Stimulated activated effector memory CD8-positive, alpha-beta T cell treated with anti-CD3 and anti-CD28 coated beads, Interleukin-12 subunit alpha, Interleukin-12 subunit beta, amount 100 ng/mL, for 72 hours (primary cell): Measurements from ENCODE around the gene GNA12.

Source experiments
- ATAC-seq: fragments of 150-1000 bp; cut with Tn5 transposase; 2 replicates; pipeline ENCODE4 v1.10.0; 2021
- DNase-seq, 2 donors: peaks; one replicate each; pipeline ENCODE4 v3.0.0; 2021 to 2022; ENCODE audit warnings: low spot score in 2 of 2
- H3K27ac Mint-ChIP-seq: one replicate; pipeline ENCODE4 v1.8.0; 2022; ENCODE audit warnings: mild to moderate bottlenecking, mixed read lengths
- H3K36me3 Mint-ChIP-seq: one replicate; pipeline ENCODE4 v1.8.0; 2022; ENCODE audit warnings: mild to moderate bottlenecking, mixed read lengths
- H3K4me1 Mint-ChIP-seq: one replicate; pipeline ENCODE4 v1.8.0; 2022; ENCODE audit warnings: mixed read lengths
- H3K4me3 Mint-ChIP-seq: one replicate; pipeline ENCODE4 v1.8.0; 2022; ENCODE audit warnings: mild to moderate bottlenecking, mixed read lengths
- H3K9me3 Mint-ChIP-seq: one replicate; pipeline ENCODE4 v1.8.0; 2022; ENCODE audit warnings: mixed read lengths

GNA12 gene

DNA sequence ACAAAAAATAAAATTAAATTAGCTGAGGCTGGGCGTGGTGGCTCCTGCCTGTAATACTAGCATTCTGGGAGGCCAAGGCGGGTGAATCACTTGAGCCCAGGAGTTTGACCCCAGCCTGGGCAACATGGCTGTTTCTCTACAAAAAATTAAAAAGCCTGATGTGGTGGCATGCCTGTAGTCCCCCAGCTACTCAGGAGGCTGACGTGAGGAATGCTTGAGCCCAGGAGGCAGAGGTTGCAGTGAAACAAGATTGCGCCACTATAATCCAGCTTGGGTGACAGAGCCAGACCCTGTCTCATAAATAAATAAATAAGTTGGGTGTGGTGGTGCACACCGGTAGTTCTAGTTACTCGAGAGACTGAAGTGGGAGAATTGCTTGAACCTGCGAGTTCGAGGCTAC, 65.1 kb downstream of the GNA12 start:
- ATAC-seq (no peak), DNase-seq (no peak)
- no peaks in the 10 kb centered on the region for H3K36me3 Mint-ChIP-seq
- H3K4me1 Mint-ChIP-seq: peaks cover 20% of the 10 kb centered on the region
- no peak overlapping the region for H3K27ac Mint-ChIP-seq
- no peak overlapping the region for H3K4me3 Mint-ChIP-seq
- H3K9me3 Mint-ChIP-seq: no peaks in the 10 kb centered on the region

DNA sequence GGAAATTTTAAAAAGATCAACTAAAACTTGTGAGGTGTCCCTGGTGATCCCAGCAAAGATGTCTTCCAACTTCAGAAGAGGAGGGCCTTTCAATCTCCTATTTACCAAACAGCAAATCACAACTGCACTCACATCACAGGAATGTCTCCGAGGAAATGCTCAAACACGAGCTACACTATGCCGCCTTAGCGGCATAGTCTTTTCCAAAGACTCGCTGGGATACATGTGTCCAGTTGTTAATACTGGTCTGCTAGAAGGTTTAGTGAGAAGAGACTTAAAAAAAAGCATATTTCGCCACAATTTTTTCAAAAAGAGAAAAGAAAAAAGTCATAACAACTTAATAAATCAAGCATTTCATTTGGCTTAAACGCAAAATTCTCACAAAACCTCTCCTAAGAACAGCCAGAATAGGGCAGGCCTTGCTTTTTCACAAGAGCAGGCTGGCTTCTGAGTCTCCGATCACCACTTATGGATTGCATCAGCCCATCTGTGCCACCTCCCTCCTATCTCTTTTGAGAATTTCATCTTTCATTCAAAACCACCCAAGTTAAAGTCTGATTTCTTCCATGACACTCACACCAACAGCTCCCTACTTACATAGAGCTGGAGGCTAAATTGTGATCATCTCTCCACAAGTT, 66.1 kb downstream of the GNA12 start:
- no peak for ATAC-seq
- H3K27ac Mint-ChIP-seq: peak overlapping the region; percentile 34
- no peak overlapping the region for H3K4me3 Mint-ChIP-seq

DNA sequence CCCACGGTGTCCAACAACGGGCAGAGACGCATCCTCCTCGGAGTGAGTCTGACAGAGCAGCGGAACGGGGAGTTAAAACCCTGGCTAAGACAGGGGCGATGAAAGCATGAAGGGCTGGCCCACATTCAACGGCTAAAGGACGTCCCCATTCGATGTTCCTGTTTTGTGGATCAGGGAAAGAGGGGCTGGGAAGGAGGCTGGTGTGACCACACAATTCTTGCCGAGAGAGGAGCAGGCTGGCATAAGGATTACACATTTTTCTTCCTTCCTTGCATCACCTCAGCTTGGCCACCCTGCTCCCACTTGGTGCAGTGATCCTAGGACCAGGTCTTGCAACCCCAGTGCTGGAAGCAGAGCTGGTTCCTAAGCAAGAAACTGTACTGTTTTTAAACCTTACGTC, 67.7 kb downstream of the GNA12 start:
- peaks cover 24% of the 10 kb centered on the region for H3K4me1 Mint-ChIP-seq
- H3K4me3 Mint-ChIP-seq: no peak overlapping the region
- no peaks in the 10 kb centered on the region for H3K9me3 Mint-ChIP-seq
- no peaks in the 10 kb centered on the region for H3K36me3 Mint-ChIP-seq
- ATAC-seq (no peak), DNase-seq (no peak)
- H3K27ac Mint-ChIP-seq: peak overlapping the region; percentile 52

More for the DNA sequence above, 66.1 kb downstream of the GNA12 start:
- H3K4me1 Mint-ChIP-seq: peaks cover 22% of the 10 kb centered on the region
- no peaks in the 10 kb centered on the region for H3K9me3 Mint-ChIP-seq
- H3K36me3 Mint-ChIP-seq: no peaks in the 10 kb centered on the region
- no peak for DNase-seq

DNA sequence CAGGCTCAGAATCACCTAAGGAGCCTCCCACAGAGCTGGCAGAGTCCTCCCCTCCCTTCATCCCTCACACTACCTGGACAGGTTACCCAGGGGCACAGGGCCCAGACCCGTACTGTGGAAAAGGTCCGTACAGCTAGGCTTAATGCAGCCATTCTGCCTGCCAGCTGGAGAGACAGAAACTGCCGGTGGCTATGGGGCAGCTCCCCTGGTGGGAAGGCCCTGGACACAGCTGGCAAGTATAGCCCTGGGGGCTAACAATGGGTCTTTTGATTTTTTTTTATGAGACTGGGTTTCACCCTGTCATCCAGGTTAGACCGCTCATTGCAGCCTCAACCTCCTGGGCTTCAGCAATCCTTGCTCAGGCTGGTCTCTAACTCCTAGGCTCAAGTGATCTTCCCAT, 68.3 kb downstream of the GNA12 start:
- peak overlapping the region; percentile 52 for H3K27ac Mint-ChIP-seq
- no peak overlapping the region for H3K4me3 Mint-ChIP-seq

DNA sequence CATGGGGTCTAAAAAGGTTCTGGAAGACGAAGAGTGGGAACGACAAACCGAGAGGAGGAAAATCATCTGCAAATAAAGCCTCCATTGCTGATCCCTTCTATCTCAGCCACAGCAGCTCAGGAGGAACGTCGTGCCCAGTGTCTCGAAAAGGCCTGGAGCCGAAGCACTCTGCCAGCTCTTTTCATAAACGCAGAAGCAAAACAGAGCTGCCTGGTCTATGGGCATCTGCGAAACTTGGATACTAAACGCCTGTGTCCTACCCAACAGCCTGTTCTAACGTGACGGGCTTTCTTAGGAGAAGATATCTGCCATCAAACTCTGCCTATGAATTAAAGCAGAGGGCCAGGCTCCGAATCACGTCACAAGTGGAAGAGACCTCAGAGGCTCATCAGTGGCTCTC, 68.7 kb downstream of the GNA12 start:
- Mint-ChIP-seq H3K27ac (no peak overlapping the region), H3K4me3 (no peak overlapping the region), H3K9me3 (no peaks in the 10 kb centered on the region), H3K36me3 (no peaks in the 10 kb centered on the region), H3K4me1 (peaks cover 27% of the 10 kb centered on the region)
- ATAC-seq (no peak), DNase-seq (no peak)

More for the DNA sequence above, 68.3 kb downstream of the GNA12 start:
- DNase-seq (no peak), ATAC-seq (no peak)
- no peaks in the 10 kb centered on the region for H3K9me3 Mint-ChIP-seq
- no peaks in the 10 kb centered on the region for H3K36me3 Mint-ChIP-seq
- peaks cover 24% of the 10 kb centered on the region for H3K4me1 Mint-ChIP-seq

DNA sequence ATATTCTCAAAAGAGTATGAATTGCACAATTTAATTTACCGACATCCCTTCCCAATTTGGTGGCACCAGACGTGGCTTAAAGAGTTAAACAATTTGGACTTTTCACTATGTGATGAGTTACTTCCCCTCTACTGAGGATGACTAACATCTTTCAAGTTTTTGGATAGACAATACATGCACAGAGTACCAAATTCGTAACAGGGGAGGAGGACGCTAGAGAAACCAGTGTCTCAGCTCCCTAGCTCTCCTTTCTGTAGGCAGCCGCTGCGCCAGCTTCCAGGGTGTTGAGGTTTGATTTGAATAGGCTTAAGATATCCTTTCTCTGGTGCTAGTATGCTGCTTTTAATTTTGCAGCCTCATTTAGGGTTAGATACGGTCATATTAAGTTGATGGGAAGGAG, 69.2 kb downstream of the GNA12 start:
- ATAC-seq: no peak
- no peak overlapping the region for H3K27ac Mint-ChIP-seq
- no peak overlapping the region for H3K4me3 Mint-ChIP-seq

DNA sequence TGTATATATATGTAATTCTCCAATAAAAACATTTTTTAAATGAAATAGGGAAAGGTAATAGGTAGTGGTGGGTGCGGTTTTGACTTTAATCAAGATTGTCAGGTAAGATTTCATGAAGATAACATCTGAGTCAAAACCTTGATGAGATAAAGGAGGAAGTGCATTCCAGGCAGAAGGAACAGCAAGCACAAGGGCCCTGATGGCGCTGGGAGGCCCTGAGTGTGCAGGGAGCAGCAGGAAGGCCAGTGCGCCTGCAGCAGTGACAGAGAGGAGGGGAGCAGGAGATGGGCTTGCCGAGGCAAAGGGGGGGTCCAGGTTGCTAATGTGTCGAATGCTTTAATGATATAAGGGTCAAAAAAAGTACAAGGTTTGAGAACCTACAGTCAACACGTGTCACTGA, 69.8 kb downstream of the GNA12 start:
- DNase-seq (no peak), ATAC-seq (no peak)
- Mint-ChIP-seq H3K4me3 (no peak overlapping the region), H3K4me1 (peaks cover 30% of the 10 kb centered on the region), H3K9me3 (no peaks in the 10 kb centered on the region), H3K36me3 (no peaks in the 10 kb centered on the region), H3K27ac (no peak overlapping the region)

More for the DNA sequence above, 69.2 kb downstream of the GNA12 start:
- DNase-seq: no peak
- Mint-ChIP-seq H3K36me3 (no peaks in the 10 kb centered on the region), H3K9me3 (no peaks in the 10 kb centered on the region), H3K4me1 (peaks cover 30% of the 10 kb centered on the region)

DNA sequence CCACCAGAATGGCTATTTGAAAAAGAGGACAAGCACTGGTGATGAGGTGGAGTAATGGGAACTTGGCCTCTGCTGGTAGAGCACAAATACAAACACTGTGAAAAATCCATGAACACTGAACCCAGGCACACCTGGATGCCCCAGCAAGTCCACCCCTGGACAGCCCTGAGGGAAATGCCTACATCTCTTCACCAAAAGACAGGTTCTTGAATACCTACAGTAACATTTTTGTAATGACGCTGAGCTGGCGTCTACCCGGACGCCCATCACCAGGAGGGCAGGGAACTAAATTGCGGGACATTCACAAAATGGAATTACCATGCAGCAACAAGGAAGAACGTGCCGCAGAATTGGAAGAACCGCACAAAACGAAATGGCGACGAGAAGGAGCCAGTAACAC, 70.5 kb downstream of the GNA12 start:
- H3K36me3 Mint-ChIP-seq: no peaks in the 10 kb centered on the region
- ATAC-seq (no peak), DNase-seq (no peak)
- peaks cover 30% of the 10 kb centered on the region for H3K4me1 Mint-ChIP-seq
- H3K27ac Mint-ChIP-seq: peak overlapping the region; percentile 48
- H3K9me3 Mint-ChIP-seq: no peaks in the 10 kb centered on the region
- H3K4me3 Mint-ChIP-seq: no peak overlapping the region

DNA sequence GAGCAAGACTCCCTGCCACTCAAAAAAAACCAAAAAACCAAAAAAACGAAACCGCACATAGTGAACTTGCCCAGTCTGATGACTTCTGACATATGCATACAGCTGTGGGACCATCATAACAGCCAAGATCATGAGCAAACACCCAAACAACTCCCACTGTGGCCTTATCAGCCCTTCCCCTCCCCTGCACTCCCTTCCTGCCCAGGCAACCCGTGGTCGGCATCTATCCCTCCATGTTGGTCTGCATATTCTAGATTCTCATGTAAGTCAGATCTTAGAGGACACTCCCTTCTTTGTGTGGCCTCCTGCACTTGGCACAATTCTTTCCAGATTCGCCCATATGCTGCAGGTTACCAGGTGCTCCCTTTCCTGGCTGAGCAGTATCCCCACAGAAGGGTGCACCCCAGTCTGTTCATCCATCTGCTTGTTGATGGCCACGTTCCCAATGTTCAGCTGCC, 72.8 kb downstream of the GNA12 start:
- peaks cover 30% of the 10 kb centered on the region for H3K4me1 Mint-ChIP-seq
- DNase-seq (no peak), ATAC-seq (no peak)
- H3K27ac Mint-ChIP-seq: no peak overlapping the region
- no peaks in the 10 kb centered on the region for H3K36me3 Mint-ChIP-seq
- no peak overlapping the region for H3K4me3 Mint-ChIP-seq
- no peaks in the 10 kb centered on the region for H3K9me3 Mint-ChIP-seq

DNA sequence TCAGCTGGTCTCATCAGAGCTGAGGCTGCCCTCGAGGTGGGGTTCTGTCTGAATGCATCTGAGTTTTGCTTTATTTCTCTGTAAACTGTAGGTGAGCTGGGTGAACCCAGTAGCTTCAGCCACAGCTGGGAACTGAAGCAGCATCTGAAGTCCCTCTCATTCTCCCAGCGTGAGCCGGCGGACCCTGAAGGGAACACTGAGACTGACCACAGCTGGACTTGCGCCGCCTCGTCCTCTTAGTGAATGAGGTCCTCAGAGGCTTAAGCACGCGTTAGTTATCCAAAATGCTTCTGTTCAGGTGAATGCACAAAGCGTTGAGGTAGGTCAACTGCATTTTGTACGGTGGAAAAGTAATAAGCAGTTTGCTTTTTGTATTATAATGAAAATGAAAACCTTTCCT, 79.5 kb downstream of the GNA12 start:
- H3K36me3 Mint-ChIP-seq: no peaks in the 10 kb centered on the region
- DNase-seq (no peak), ATAC-seq (no peak)
- H3K9me3 Mint-ChIP-seq: no peaks in the 10 kb centered on the region
- H3K27ac Mint-ChIP-seq: no peak overlapping the region
- H3K4me1 Mint-ChIP-seq: peaks cover 26% of the 10 kb centered on the region
- no peak overlapping the region for H3K4me3 Mint-ChIP-seq

DNA sequence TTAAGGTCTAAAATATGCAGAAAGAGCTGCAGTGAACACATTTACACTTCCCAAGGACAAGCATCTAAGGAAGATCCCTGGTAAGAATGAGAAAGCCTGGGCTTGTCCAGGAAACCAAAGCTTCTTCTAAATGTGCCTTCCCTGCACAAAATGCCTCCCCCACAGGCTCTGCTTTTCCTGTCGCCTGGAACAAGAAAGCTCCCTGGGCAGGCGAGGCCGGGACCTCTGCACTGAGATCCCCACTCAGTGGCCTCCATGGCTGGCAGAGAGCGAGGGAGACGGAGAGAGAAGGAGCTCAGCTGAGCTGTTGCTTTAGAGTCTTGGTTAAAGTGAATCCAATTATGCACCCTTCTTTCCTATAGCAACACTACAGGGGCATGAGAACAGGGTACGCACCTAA, 80.5 kb downstream of the GNA12 start:
- Mint-ChIP-seq H3K27ac (no peak overlapping the region), H3K36me3 (no peaks in the 10 kb centered on the region), H3K9me3 (no peaks in the 10 kb centered on the region), H3K4me1 (peaks cover 36% of the 10 kb centered on the region), H3K4me3 (no peak overlapping the region)
- DNase-seq (no peak), ATAC-seq (no peak)

DNA sequence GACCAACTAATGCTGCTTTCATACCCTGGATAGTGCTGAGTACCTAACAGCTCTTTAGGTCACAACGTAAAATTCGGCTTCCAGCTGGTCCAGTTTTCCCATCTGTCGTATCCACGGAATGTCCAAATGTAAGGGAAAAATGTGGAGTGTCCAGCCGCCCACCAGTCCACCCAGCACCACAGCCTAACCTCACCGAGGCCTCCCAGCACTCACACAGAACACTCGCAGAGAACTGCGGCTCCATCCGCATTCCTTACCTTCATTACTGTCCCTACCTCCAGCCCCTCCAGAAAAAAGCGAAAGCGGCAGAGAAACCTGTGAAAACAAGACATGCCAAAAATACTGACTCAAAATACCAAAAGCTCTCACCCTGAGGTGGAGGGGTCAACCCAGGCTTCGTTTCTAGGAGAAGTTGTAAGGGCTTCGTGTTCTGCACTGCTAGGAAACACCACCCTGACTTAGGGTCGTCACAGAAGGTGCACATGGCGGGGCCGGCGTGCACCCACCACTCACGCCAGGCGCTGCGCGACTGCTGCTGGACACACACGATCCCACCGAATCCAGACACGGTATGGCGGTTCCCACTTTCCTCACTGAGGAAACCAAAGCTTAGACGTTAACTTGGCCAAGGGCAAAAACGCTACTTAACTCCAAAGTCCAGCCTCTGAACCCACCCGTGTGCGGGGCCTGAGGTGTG, 82.2 kb downstream of the GNA12 start:
- DNase-seq: no peak
- Mint-ChIP-seq H3K9me3 (no peaks in the 10 kb centered on the region), H3K4me3 (no peak overlapping the region), H3K27ac (no peak overlapping the region), H3K4me1 (peaks cover 53% of the 10 kb centered on the region), H3K36me3 (no peaks in the 10 kb centered on the region)
- no peak for ATAC-seq

DNA sequence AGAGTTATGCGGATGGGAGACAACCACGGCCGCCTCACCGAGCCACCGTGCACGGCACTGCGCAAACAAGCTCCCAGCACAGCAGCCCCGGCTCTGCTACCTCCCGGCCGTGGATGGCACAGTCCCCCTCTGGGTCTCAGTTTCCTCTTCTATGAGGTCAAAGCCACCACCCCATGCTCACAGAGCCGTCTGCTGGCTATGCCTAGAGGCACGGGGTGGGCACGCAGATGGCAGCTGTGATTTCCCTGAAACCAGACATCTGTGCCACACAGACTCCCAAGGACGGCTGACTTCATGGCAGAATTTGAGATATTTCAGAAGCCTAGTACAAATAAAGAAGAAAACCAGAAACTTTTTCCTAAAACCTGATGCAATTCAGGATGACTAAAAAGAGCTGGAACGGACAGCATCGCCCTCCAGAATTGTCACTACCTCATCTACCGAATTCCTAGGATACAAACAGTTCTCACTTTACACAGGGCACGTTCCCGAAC, 82.9 kb downstream of the GNA12 start:
- H3K4me3 Mint-ChIP-seq: no peak overlapping the region
- ATAC-seq (no peak), DNase-seq (no peak)
- H3K9me3 Mint-ChIP-seq: no peaks in the 10 kb centered on the region
- peak overlapping the region; percentile 12 for H3K27ac Mint-ChIP-seq
- H3K4me1 Mint-ChIP-seq: peaks cover 60% of the 10 kb centered on the region
- H3K36me3 Mint-ChIP-seq: no peaks in the 10 kb centered on the region

DNA sequence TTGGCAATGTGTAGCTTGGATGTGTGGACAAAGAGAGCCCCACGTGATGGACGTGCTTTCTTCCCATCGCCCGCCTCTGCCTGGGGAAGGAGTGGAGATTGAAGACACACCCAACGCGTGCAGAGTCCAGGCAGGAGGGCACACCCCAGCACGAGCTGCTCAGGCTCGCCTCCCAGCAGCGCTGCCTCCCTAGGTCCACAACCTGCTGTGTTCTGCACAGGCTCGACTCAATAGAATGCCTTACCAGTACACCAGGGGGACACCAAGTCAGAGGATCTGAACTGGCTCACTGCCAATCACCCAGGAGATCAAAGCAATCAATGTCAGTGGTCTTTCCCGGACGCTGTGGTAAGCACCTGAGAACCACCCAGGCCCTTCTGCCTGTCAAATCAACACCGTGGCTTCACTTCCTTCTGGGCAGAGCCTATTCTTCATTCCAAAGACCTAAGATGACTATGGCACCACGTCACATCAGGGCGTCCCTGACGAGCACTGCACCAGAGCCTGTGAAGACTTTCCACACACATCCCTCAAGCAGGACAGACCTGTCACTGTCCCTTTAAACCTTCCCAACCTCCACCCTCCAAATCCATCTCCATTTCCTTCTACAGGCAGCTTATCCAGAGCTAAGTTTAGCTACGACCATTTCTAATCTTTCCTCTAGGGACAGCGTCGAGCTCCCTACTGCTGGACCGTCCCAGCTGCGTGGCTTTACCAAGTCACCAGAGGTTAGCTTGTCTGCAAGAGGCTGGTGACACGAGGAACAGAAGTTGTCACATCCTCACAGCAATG, 83.8 kb downstream of the GNA12 start:
- ATAC-seq (no peak), DNase-seq (no peak)
- H3K4me1 Mint-ChIP-seq: peaks cover 55% of the 10 kb centered on the region
- no peaks in the 10 kb centered on the region for H3K9me3 Mint-ChIP-seq
- peak overlapping the region; percentile 12 for H3K27ac Mint-ChIP-seq
- H3K36me3 Mint-ChIP-seq: no peaks in the 10 kb centered on the region
- peak overlapping the region; percentile 28 for H3K4me3 Mint-ChIP-seq

DNA sequence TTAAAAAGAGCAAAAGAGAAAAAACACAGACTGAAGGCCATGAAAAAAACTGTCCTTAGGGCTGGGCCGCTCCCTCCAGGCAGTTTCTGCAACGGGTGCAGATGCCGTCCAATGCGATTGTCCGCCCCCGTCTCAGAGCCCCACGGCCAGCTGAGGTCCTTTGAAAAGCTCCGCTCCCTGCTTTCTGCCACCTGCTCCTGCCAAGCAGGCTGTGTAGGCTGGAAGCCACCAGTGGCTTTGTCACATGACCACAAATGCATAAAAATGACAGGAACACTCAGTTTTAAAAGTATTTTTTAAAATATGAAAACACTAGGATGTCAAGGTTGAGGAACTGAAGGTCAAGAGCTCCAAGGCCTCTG, 84.4 kb downstream of the GNA12 start:
- ATAC-seq (no peak), DNase-seq (no peak)
- no peaks in the 10 kb centered on the region for H3K36me3 Mint-ChIP-seq

More for the DNA sequence above, 84.4 kb downstream of the GNA12 start:
- Mint-ChIP-seq H3K9me3 (no peaks in the 10 kb centered on the region), H3K4me1 (peaks cover 55% of the 10 kb centered on the region), H3K27ac (peak overlapping the region; percentile 95), H3K4me3 (peak overlapping the region; percentile 66)
